HCT116 (cell line): ENCODE data around the gene RPS2. TPM values are rescaled to one million over a fixed set of nuclear protein-coding genes. Genes with fewer than 3 reads are reported as not detected.

Experiments
- ATAC-seq: fragments of 200-7000 bp; cut with Tn5 transposase; 2 replicates; pipeline ENCODE4 v1.9.1; 2020; ENCODE audit warnings: mild to moderate bottlenecking, moderate library complexity
- BruUV-seq: library from RNA; stranded (reverse); fragments of 400-500 nt; replicated peaks from 2 replicates; lab custom pipeline; 2021; lab: Mats Ljungman, UMichigan
- CTCF ChIA-PET: fragments of 300-600 bp; sonication (Branson Sonifier 250); formaldehyde crosslinking; loops from one replicate; lab custom pipeline; 2021; ENCODE audit warnings: antibody characterized with exemption; lab: Charles Lee
- POLR2A ChIA-PET: fragments of 300-600, 350-600 bp; sonication (Branson Sonifier 250); formaldehyde crosslinking; loops from one replicate; lab custom pipeline; 2021; ENCODE audit warnings: antibody characterized with exemption; lab: Charles Lee
- RAD21 ChIA-PET, 2 experiments: fragments of 300-600 bp; sonication (Branson Sonifier 250); formaldehyde crosslinking; loops; one replicate each; lab custom pipeline; 2023; ENCODE audit warnings: low total read pairs in 2 of 2; ENCODE audit not compliant: uncharacterized antibody in 2 of 2, unreplicated experiment in 2 of 2, low non-redundant PET in 1 of 2; lab: Charles Lee
- DNase-seq: peaks from one replicate; pipeline ENCODE4 v3.0.0-alpha.2; 2010; ENCODE audit warnings: low read depth, low spot score
- H2AFZ ChIP-seq: fragments of 200-600 bp; shearing (Covaris generic), sonication (generic); 2 replicates; pipeline ENCODE4 v1.6.1; 2017; ENCODE audit warnings: low read depth, mixed run types, mixed read lengths, antibody characterized with exemption, low read length; ENCODE audit not compliant: poor library complexity, severe bottlenecking
- H3K27ac ChIP-seq: 2 replicates; pipeline ENCODE4 v1.5.1; 2012; ENCODE audit warnings: low read depth, low read length
- H3K27me3 ChIP-seq: fragments of 200-600 bp; sonication (generic); 2 replicates; pipeline ENCODE4 v1.6.1; 2016; ENCODE audit warnings: mixed run types, low read length, mixed read lengths; ENCODE audit not compliant: insufficient read depth
- H3K36me3 ChIP-seq, 2 experiments: fragments of 200-500 bp in 1 of 2; fragments of 200-600 bp in 1 of 2; sonication (Bioruptor generic) in 1 of 2; sonication (generic) in 1 of 2; 2 replicates each; pipeline versions ENCODE4 v1.5.1 to v1.6.1; 2014 to 2016; ENCODE audit warnings: low read length in 2 of 2, inconsistent platforms in 1 of 2, mixed read lengths in 1 of 2, mixed run types in 1 of 2; ENCODE audit not compliant: insufficient read depth in 2 of 2, control insufficient read depth in 1 of 2
- H3K4me1 ChIP-seq, 2 experiments: fragments of 200-600 bp in 1 of 2; sonication (generic) in 1 of 2; 2 replicates each; pipeline versions ENCODE4 v1.5.1 to v1.6.1; 2012 to 2017; ENCODE audit warnings: low read length in 2 of 2, inconsistent platforms in 1 of 2, mild to moderate bottlenecking in 1 of 2, mixed read lengths in 1 of 2, mixed run types in 1 of 2, moderate library complexity in 1 of 2; ENCODE audit not compliant: insufficient read depth in 2 of 2, control insufficient read depth in 1 of 2
- H3K4me2 ChIP-seq: fragments of 200-600 bp; sonication (generic); 2 replicates; pipeline ENCODE4 v1.6.1; 2017; ENCODE audit warnings: mixed run types, low read length, mixed read lengths
- H3K4me3 ChIP-seq, 2 experiments: fragments of 200-600 bp in 1 of 2; sonication (generic) in 1 of 2; replicated peaks in 1 of 2; 2 replicates each; pipeline ENCODE4 v1.5.1; 2011 to 2016; ENCODE audit warnings: low read length in 2 of 2, control low read depth in 1 of 2, low read depth in 1 of 2, mild to moderate bottlenecking in 1 of 2, mixed read lengths in 1 of 2, mixed run types in 1 of 2
- H3K79me2 ChIP-seq: fragments of 200-600 bp; sonication (generic); 2 replicates; pipeline ENCODE4 v1.6.1; 2017; ENCODE audit warnings: mild to moderate bottlenecking, mixed run types, low read length, moderate library complexity, mixed read lengths; ENCODE audit not compliant: insufficient read depth
- H3K9ac ChIP-seq: fragments of 200-600 bp; sonication (generic); 2 replicates; pipeline ENCODE4 v1.6.1; 2016; ENCODE audit warnings: low read length, mixed read lengths
- H3K9me2 ChIP-seq: fragments of 200-600 bp; sonication (generic), shearing (Covaris generic); 2 replicates; pipeline ENCODE4 v1.6.1; 2017; ENCODE audit warnings: mixed run types, mild to moderate bottlenecking, moderate library complexity; ENCODE audit not compliant: insufficient read depth
- H3K9me3 ChIP-seq, 2 experiments: fragments of 200-500 bp in 1 of 2; fragments of 200-600 bp in 1 of 2; sonication (Bioruptor generic) in 1 of 2; sonication (generic) in 1 of 2; 2 replicates each; pipeline ENCODE4 v1.6.1; 2014 to 2017; ENCODE audit warnings: low read length in 2 of 2, mixed read lengths in 2 of 2, inconsistent platforms in 1 of 2, low read depth in 1 of 2, mild to moderate bottlenecking in 1 of 2, mixed run types in 1 of 2, moderate library complexity in 1 of 2; ENCODE audit not compliant: control insufficient read depth in 1 of 2, insufficient read depth in 1 of 2
- H4K20me1 ChIP-seq: fragments of 200-600 bp; sonication (generic), shearing (Covaris generic); 2 replicates; pipeline ENCODE4 v1.6.1; 2017; ENCODE audit warnings: mixed run types, mild to moderate bottlenecking, moderate library complexity; ENCODE audit not compliant: insufficient read depth
- CBX3 ChIP-seq: IDR thresholded peaks from 2 replicates; pipeline ENCODE4 v1.6.1; 2012; ENCODE audit warnings: low read depth
- POLR2A ChIP-seq: IDR thresholded peaks from 2 replicates; pipeline ENCODE4 v1.7.0; 2011; ENCODE audit warnings: borderline replicate concordance; ENCODE audit not compliant: insufficient read depth, insufficient read length; ENCODE audit errors: extremely low read depth
- RAD21 ChIP-seq: IDR thresholded peaks from 2 replicates; pipeline ENCODE4 v1.6.1; 2012; ENCODE audit warnings: low read depth, mild to moderate bottlenecking
- SIN3A ChIP-seq: IDR thresholded peaks from 2 replicates; pipeline ENCODE4 v1.6.1; 2012; ENCODE audit warnings: low read depth
- SRF ChIP-seq: IDR thresholded peaks from 2 replicates; pipeline ENCODE4 v1.6.1; 2012; ENCODE audit warnings: low read depth
- TCF7L2 ChIP-seq: IDR thresholded peaks from 2 replicates; pipeline ENCODE4 v1.7.0; 2011; ENCODE audit warnings: borderline replicate concordance, inconsistent platforms; ENCODE audit not compliant: insufficient read depth, insufficient read length; ENCODE audit errors: extremely low read depth
- ZFX ChIP-seq: fragments of 450-650 bp; IDR thresholded peaks from 2 replicates; pipeline ENCODE4 v1.6.1; 2017
- intact Hi-C: fragments of 100-400 bp; cut with micrococcal nuclease; formaldehyde crosslinking; loops from 2 replicates; pipeline ENCODE4 v1.10.0; 2022
- total RNA-seq: library from RNA; stranded (reverse); gene quantifications from one replicate; pipeline ENCODE4 v1.2.1, GENCODE V29; 2021; ENCODE audit not compliant: unreplicated experiment
- TF ChIP-seq, protein P1 (sequence below): IDR thresholded peaks from 2 replicates; pipeline ENCODE4 v1.6.1; 2012; ENCODE audit warnings: low read depth
- TF ChIP-seq, protein P2 (sequence below): IDR thresholded peaks from 2 replicates; pipeline ENCODE4 v1.6.1; 2012

The RPS2 gene
- total RNA-seq, 1 experiment from 2014 or later = 6,265 TPM

GRCh38 chr16:1924095-1924494 lies 40.5 kb downstream of the RPS2 start:
- intact Hi-C loops = no loop called here
- Histone ChIP-seq H3K9ac (peak overlapping the region; percentile 49; the same call in 1 of the 2 replicates), H3K27me3 (no peaks in the 10 kb centered on the region), H3K9me2 (no peaks in the 10 kb centered on the region), H3K27ac (peak overlapping the region; percentile 55), H4K20me1 (no peaks in the 10 kb centered on the region), H2AFZ (no peak overlapping the region), H3K36me3 (no peaks in the 10 kb centered on the region), H3K9me3 (no peaks in the 10 kb centered on the region), H3K79me2 (no peaks in the 10 kb centered on the region), H3K4me1 (peaks cover 24 to 35% of the 10 kb centered on the region in 2 experiments), H3K4me3 (peak overlapping the region in 1 of 2 experiments; percentile 33; a peak in 1 of 4 replicates), H3K4me2 (peak overlapping the region; percentile 72)
- ChIA-PET RAD21 (interaction anchor here in 1 of 2 experiments (0.7 kb wide), 1 partner anchor 52 kb away, joined by 3 read pairs; the partner anchor contains the start of gene MEIOB), CTCF (interaction anchor here (0.8 to 1.3 kb wide), 4 partner anchors 8 to 60 kb away, joined by 3 to 6 read pairs (median 4); no protein-coding TSS in a partner anchor), POLR2A (interaction anchor here (1.0 to 2.1 kb wide), 3 partner anchors 41 to 48 kb away, joined by 3 to 8 read pairs (median 4); partner anchors contain the start of genes RPS2 and TBL3)
- ATAC-seq (no peak), DNase-seq (no peak)
- TF ChIP-seq SRF (no peak), ZFX (no peak), CBX3 (no peak), TCF7L2 (no peak), POLR2A (no peak), SIN3A (no peak), RAD21 (no peak)
- TF ChIP-seq, protein P1, sequence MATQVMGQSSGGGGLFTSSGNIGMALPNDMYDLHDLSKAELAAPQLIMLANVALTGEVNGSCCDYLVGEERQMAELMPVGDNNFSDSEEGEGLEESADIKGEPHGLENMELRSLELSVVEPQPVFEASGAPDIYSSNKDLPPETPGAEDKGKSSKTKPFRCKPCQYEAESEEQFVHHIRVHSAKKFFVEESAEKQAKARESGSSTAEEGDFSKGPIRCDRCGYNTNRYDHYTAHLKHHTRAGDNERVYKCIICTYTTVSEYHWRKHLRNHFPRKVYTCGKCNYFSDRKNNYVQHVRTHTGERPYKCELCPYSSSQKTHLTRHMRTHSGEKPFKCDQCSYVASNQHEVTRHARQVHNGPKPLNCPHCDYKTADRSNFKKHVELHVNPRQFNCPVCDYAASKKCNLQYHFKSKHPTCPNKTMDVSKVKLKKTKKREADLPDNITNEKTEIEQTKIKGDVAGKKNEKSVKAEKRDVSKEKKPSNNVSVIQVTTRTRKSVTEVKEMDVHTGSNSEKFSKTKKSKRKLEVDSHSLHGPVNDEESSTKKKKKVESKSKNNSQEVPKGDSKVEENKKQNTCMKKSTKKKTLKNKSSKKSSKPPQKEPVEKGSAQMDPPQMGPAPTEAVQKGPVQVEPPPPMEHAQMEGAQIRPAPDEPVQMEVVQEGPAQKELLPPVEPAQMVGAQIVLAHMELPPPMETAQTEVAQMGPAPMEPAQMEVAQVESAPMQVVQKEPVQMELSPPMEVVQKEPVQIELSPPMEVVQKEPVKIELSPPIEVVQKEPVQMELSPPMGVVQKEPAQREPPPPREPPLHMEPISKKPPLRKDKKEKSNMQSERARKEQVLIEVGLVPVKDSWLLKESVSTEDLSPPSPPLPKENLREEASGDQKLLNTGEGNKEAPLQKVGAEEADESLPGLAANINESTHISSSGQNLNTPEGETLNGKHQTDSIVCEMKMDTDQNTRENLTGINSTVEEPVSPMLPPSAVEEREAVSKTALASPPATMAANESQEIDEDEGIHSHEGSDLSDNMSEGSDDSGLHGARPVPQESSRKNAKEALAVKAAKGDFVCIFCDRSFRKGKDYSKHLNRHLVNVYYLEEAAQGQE = no peak
- TF ChIP-seq, protein P2, sequence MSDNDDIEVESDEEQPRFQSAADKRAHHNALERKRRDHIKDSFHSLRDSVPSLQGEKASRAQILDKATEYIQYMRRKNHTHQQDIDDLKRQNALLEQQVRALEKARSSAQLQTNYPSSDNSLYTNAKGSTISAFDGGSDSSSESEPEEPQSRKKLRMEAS = no peak
- no TSS peak for BruUV-seq
